Measurements from ENCODE around the gene MORN1.

Gene MORN1

DNA sequence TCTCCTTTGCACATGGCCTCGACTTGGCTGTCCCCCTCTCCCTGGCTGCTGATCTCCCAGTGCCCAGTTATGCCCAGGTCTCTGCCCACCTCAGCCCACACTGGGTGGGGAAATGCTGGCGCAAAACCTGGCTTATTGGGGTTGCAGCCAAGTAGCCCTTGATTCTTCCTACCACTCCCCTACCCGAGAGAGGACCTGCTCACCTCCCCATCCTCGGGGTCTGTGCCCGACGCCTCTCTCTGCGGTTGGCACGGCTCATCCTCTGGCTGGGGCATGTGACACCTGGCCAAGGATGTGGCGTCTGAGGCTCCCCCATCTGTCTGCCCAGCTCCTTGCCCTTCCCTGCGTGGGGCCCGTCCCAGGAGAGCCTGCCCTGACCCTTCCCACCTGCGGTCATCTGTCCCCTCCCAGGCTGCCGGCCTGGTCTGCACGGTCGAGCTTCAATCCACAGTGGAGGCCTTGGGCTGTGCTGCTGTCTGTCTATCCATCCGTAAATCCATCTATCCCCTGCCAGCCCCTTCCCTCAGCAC is 27.5 kb upstream of the MORN1 start:
- DNase-seq: no peak

DNA sequence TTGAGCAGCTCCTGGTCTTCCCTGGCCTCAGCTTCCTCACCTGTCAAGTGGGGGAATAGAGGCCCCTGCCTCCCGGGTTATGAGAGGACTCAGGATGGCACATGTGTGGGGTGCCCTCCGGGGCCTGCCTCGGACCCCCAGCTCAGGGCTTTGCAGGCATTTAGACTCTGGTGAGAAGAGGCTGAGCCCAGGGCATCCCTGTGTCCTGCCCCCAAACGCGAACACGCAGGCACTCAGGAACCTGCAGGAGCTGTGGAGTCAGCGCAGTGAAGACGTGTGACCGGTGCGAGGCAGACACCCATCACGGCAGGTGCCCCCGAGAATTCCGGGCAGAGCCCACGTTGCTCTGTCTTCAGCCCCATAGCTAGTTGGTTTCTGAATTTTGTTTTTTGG is 26.5 kb upstream of the MORN1 start:
- DNase-seq: no peak

- no peak for DNase-seq
Observed at GRCh38 chr1:2417083-2417832, 25.9 kb upstream of the MORN1 start.

DNA sequence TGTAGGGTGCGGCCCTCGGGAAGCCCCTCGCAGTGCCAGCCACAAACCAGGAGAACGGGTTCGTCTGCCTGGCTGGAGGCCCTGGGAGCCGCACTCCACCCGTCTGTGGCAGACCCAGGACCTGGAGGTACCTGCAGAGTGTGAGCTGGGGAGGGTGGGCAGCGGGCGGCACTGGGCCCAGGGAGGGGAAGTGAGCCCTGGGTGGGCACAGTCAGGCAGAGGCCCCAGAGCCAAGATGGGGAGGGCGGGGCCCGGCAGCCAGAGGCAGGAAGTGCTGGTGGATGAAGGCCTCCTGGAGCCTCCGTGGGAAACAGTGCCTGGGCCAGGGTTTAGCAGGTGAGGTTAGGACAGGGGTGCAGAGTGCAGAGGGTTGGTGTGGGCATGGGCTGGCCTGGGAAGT is 25.0 kb upstream of the MORN1 start:
- DNase-seq: no peak

GRCh38 chr1:2415801-2416208 is 24.5 kb upstream of the MORN1 start:
- no peak for DNase-seq

- DNase-seq: no peak
Observed at GRCh38 chr1:2415337-2415736, 24.0 kb upstream of the MORN1 start.

DNA sequence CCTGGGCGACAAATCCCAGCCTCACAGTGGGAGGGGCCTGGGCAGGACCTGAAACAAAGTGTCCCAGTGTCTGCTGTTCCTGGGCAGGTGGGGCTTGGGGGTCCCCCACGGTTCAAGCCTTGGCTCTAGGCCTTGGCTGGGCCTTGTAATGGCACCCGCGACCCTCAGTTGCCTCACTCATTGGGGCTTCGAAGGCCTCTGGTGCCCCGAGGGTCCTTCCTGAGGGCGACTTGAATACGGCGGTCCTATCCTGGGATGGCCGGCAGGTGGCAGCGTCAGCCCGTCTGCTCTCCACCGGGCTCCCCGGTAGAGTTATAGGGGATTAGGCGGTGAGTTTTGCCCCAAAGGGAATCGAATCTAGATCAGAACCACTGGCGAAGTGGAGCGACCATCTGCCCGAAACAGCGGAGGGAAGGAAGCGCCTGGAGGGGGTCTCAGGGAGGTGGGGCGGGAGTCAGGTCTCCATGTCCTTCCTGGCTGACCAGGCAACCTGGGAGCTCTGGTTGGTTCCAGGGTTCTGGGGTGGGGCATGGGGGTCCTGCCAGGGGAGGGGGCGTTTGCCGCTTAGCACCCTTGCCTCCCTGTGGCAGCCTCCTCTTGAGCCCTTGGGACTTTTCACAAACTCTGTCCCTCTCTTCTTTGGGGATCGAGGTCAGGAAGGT is 23.1 kb upstream of the MORN1 start:
- DNase-seq: peak; percentile 34 to 43

GRCh38 chr1:2413495-2414296 is 22.3 kb upstream of the MORN1 start:
- DNase-seq: no peak

GRCh38 chr1:2412773-2413494 is 21.6 kb upstream of the MORN1 start:
- peak in 1 of 2 experiments; percentile 4 for DNase-seq

GRCh38 chr1:2412395-2412772 is 21.0 kb upstream of the MORN1 start, which contains the start of gene PEX10:
Gene PEX10, minus strand, starts transcription at chr1:2412564. Its CDS starts 62 bp downstream, at chr1:2412502.
- DNase-seq: peak; percentile 95 to 99

DNA sequence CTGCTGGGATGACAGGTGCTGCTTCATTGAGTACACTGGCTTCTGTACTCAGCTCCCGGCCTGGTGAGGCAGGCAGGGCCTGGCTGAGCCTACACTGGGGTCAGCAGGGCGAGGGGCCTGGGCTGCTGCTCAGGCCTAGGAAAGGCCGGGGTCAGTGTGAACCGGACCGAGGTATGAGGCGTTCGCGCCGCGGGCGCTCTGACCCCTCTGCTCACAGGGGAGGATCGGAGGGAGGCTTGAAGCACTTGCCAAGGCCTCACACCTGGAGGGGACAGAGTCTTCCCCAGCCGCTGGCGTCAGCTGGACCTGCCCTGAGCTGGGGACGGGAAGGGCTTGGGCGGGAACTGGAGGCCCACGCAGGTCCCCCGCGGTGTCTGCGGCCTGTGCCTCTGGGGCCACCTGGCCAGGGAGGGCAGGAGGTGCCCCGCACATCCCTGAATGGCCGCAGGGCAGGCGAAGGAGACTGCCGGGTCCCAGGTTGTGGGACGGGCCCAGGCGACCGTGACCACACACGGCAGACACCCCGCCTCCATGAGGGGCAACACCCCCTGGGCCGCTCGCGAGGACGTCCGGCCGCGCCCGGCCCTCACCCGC is 20.5 kb upstream of the MORN1 start:
- no peak for DNase-seq

DNA sequence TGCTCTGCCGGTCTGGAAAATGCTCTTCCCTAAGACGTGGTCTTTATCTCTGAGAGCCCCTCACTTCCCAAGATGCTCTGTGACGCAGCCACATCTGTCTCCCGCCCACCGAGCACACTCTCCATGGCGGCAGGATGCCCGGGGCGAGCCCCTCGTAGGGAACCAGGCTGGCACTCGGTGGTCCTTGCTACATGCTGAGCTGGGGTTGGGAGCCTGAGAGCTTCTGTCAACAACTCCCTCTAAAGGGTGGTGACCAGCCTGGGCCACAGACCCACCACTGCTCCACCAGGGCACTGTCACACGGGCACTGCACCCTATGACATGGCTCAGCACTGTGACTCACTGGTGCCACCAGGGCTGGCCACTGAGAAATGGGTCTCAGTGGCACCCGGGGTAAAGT is 18.4 kb upstream of the MORN1 start:
- DNase-seq: no peak

- no peak for DNase-seq
Observed at GRCh38 chr1:2408859-2409276, 17.5 kb upstream of the MORN1 start.

- DNase-seq: no peak
Observed at GRCh38 chr1:2408456-2408855, 17.1 kb upstream of the MORN1 start.

DNA sequence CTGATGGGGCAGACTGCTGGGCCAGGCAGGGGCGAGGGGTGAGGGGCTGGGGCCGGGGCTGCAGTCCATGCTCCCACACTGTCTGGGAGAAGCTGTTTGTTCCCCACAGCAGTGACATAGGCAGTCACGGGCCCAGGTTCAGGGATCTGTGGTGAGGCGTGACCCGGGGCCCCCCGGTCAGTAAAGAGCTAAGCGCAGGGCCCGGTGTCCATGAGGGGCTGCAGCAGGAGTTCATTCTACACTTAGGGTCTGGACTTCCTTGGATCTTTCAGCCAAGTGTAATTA is 16.6 kb upstream of the MORN1 start:
- DNase-seq: no peak

DNA sequence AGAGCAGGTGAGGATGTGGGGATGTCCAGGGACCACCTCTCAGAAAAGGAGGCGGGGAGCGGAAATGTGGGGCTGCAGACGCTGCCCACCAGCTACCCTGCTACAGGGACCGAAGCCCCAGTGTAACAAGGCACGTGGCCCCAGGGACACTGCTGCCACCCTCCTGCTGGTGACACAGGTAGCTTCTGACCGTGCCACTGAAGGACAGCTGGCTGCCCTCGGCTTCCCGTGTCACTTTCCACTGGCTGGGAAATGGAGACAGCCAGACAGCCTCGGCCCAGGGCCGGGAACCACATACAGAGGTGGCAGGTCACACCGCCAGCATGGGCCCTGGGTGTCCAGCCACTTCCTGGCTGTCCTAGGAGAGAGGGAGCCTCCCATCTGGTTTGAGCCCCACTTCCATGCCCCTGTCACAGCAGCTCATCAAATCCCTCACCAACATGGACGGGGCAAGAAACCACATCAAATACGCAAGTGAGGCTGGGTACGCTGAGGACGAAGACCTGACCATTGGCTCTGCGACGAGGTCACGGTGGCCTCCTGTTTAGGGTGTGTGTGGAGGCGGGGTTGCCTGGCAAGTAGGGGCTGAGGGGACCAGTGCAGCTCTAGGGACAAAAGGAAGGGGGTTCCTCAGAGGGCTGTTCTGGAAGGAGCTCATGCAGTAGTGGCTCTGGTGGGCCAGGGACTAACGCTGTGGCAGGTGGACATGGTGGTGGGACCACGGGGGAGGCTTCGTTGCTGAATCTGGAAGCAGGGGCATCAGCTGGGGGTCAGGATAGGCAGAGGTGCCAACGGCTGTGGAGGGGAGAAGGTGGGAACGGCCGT is 16.0 kb upstream of the MORN1 start:
- DNase-seq: no peak

- no peak for DNase-seq
Observed at GRCh38 chr1:2406451-2407041, 15.2 kb upstream of the MORN1 start.

- no peak for DNase-seq
Observed at GRCh38 chr1:2405588-2406295, 14.4 kb upstream of the MORN1 start.

DNA sequence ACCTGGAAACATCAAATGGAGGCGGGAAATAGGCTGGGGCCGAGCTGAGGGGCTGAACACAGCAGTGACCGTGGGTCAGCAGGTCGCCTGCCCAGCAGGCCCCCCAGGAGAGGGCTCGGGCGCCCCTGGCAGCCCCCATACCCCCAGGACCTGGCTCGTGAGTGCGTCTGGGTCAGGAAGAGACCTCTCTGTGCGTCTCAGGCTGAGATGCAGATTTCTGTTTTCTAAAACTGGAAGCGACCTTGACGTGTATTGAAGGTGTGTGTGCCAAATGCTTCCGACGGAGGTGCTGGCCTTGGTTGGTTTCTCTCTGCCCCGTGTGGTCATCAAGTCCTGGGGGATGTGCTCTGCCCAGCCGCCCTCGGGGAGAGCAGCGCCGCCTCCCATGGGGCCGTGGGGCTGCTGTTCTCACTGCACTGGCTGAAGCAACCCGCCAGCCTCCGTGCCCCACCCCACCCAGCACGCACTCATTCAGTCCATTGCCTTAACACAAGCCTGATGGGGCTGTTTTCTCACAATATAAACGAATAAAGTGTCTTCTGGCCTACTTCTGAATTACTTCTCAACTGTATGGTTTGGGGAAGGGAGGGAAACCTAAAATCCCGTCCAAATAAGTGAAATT is 13.6 kb upstream of the MORN1 start:
- DNase-seq: no peak

Data from NCI-H187 (cell line).